Keratinocyte (primary cell): ENCODE data around the gene CYP4F8. TPM values are rescaled to one million over a fixed set of nuclear protein-coding genes. Genes with fewer than 3 reads are reported as not detected.
"Not testable (repeated sequence)": the region's sequence is repeated elsewhere in the genome, so short reads cannot be mapped to it uniquely, and the experiment has no call there.

Experiments
- DNase-seq: peaks from one replicate; pipeline ENCODE4 v3.0.0-alpha.2; 2011; ENCODE audit warnings: low read depth, missing footprints, low spot score
- FAIRE-seq: peaks from 2 replicates; lab custom pipeline; 2011; peaks lifted over from hg19 to GRCh38; lab: Jason Lieb, UNC
- H2AFZ ChIP-seq: 2 replicates; pipeline ENCODE4 v1.6.0; 2012; ENCODE audit warnings: low read length, control low read depth, inconsistent platforms; ENCODE audit not compliant: control insufficient read depth
- H3K27ac ChIP-seq: 2 replicates; pipeline ENCODE4 v1.5.1; 2011; ENCODE audit warnings: low read length; ENCODE audit not compliant: control insufficient read depth, insufficient read depth
- H3K27me3 ChIP-seq: 3 replicates; pipeline ENCODE4 v1.6.0; 2011; ENCODE audit warnings: low read length; ENCODE audit not compliant: control insufficient read depth, insufficient read depth; ENCODE audit errors: extremely low read depth
- H3K36me3 ChIP-seq, 2 experiments: 2 replicates in 1 of 2; 3 replicates in 1 of 2; pipeline ENCODE4 v1.5.1; 2011; ENCODE audit warnings: low read length in 2 of 2, mild to moderate bottlenecking in 1 of 2; ENCODE audit not compliant: control insufficient read depth in 2 of 2, insufficient read depth in 2 of 2; ENCODE audit errors: extremely low read depth in 1 of 2
- H3K4me1 ChIP-seq: 3 replicates; pipeline ENCODE4 v1.5.1; 2011; ENCODE audit warnings: low read length; ENCODE audit not compliant: control insufficient read depth, insufficient read depth; ENCODE audit errors: extremely low read depth
- H3K4me2 ChIP-seq: 3 replicates; pipeline ENCODE4 v1.6.0; 2011; ENCODE audit warnings: low read depth, low read length; ENCODE audit not compliant: control insufficient read depth, insufficient read depth; ENCODE audit errors: extremely low read depth
- H3K4me3 ChIP-seq, 3 experiments: fragments of 200-600 bp in 1 of 3; sonication (generic) in 1 of 3; 2 replicates in 2 of 3; 3 replicates in 1 of 3; pipeline ENCODE4 v1.5.1; 2011 to 2016; ENCODE audit warnings: low read length in 3 of 3, mild to moderate bottlenecking in 3 of 3, control low read depth in 2 of 3, inconsistent platforms in 1 of 3, low read depth in 1 of 3, mixed read lengths in 1 of 3, mixed run types in 1 of 3, moderate library complexity in 1 of 3; ENCODE audit not compliant: control insufficient read depth in 2 of 3, insufficient read depth in 2 of 3; ENCODE audit errors: extremely low read depth in 1 of 3
- H3K79me2 ChIP-seq: 2 replicates; pipeline ENCODE4 v1.6.0; 2012; ENCODE audit warnings: low read length; ENCODE audit not compliant: control insufficient read depth, insufficient read depth
- H3K9ac ChIP-seq: 3 replicates; pipeline ENCODE4 v1.6.0; 2011; ENCODE audit warnings: low read length; ENCODE audit not compliant: control insufficient read depth, insufficient read depth; ENCODE audit errors: extremely low read depth
- H3K9me1 ChIP-seq: 3 replicates; pipeline ENCODE4 v1.6.0; 2011; ENCODE audit warnings: low read length; ENCODE audit not compliant: control insufficient read depth, insufficient read depth; ENCODE audit errors: extremely low read depth
- H3K9me3 ChIP-seq: 2 replicates; pipeline ENCODE4 v1.5.1; 2012; ENCODE audit warnings: low read depth, low read length; ENCODE audit not compliant: control insufficient read depth
- H4K20me1 ChIP-seq: 3 replicates; pipeline ENCODE4 v1.6.0; 2011; ENCODE audit warnings: low read length; ENCODE audit not compliant: control insufficient read depth, insufficient read depth; ENCODE audit errors: extremely low read depth
- CTCF ChIP-seq, 3 experiments: IDR thresholded peaks in 1 of 3; conservative IDR thresholded peaks in 1 of 3; optimal IDR thresholded peaks in 1 of 3; 2 replicates in 2 of 3; 3 replicates in 1 of 3; pipeline versions ENCODE3 to v1.5.1; 2011; ENCODE audit warnings: low read length in 3 of 3, mild to moderate bottlenecking in 3 of 3, moderate library complexity in 2 of 3, control low read depth in 1 of 3, inconsistent platforms in 1 of 3; ENCODE audit not compliant: insufficient read depth in 2 of 3; ENCODE audit errors: extremely low read depth in 1 of 3
- EZH2 ChIP-seq: IDR thresholded peaks from one replicate; pipeline ENCODE4 v1.6.1; 2012; ENCODE audit warnings: inconsistent platforms, mild to moderate bottlenecking, low read length, moderate library complexity
- dilution Hi-C: fragments of 300-500 bp; cut with MboI; formaldehyde crosslinking; loops from one replicate; pipeline ENCODE4 v1.7.0; 2020; ENCODE audit warnings: low sequenced_read_pairs; ENCODE audit not compliant: extremely low pct_ligation_motif_present
- polyA plus RNA-seq, 5 experiments: library from polyadenylated mRNA; depleted of rRNA in 3 of 5; stranded (reverse) in 3 of 5; stranded (forward) in 1 of 5; unstranded in 1 of 5; fragments of >200 nt; gene quantifications; 1 replicate in 1 of 5; 2 replicates in 3 of 5; 3 replicates in 1 of 5; pipeline versions ENCODE4 v1.2.1 to v1.2.3, GENCODE V29; 2011 to 2012; ENCODE audit warnings: missing spikeins in 2 of 5, low read depth in 1 of 5, low replicate concordance in 1 of 5

The CYP4F8 gene
- polyA plus RNA-seq, 1 donor (not counting 4 experiments of a cell fraction or from before 2014, with no cell fraction given): not detected

- DNase-seq (no peak), FAIRE-seq (no peak)
- no peaks in the 10 kb centered on the region for H3K9me3 ChIP-seq
- TF ChIP-seq EZH2 (no peak), CTCF (optimal IDR thresholded peaks at IDR 0.05 in 1 of 3, IDR thresholded peaks at IDR 0.05 in 1 of 3, conservative IDR thresholded peaks at IDR 0.05 in 1 of 3; ENCODE audit: extremely low read depth in 1 of 3, insufficient read depth in 2 of 3, low read length in 3 of 3) (no peak)
- dilution Hi-C loops: no loop called here
- H3K79me2 ChIP-seq: no peaks in the 10 kb centered on the region
- no peaks in the 10 kb centered on the region for H3K4me1 ChIP-seq
- H3K9ac ChIP-seq: no peak overlapping the region
- no peaks in the 10 kb centered on the region for H3K27me3 ChIP-seq
- H3K4me3 ChIP-seq: no peak overlapping the region
- H2AFZ ChIP-seq: no peak overlapping the region
- no peak overlapping the region for H3K4me2 ChIP-seq
- no peaks in the 10 kb centered on the region for H4K20me1 ChIP-seq
- no peak overlapping the region for H3K27ac ChIP-seq
- H3K9me1 ChIP-seq: no peaks in the 10 kb centered on the region
- no peaks in the 10 kb centered on the region for H3K36me3 ChIP-seq
These were observed 19.9 kb upstream of the CYP4F8 start for GRCh38 chr19:15595069-15595468.

GRCh38 chr19:15607978-15608925 is 6.8 kb upstream of the CYP4F8 start:
- H3K27ac ChIP-seq, H3K4me2 ChIP-seq, H3K9me3 ChIP-seq, H3K4me3 ChIP-seq, H3K36me3 ChIP-seq, dilution Hi-C loops, FAIRE-seq, H3K9ac ChIP-seq, H4K20me1 ChIP-seq, H3K27me3 ChIP-seq, H2AFZ ChIP-seq, H3K9me1 ChIP-seq, H3K4me1 ChIP-seq, H3K79me2 ChIP-seq, DNase-seq: not testable (repeated sequence)
